Prostate gland (tissue), 2 donors: ENCODE data around the gene COL5A1.

ENCODE experiments used
- POLR2A ChIP-seq: fragments of 450-650 bp; IDR thresholded peaks from one replicate; pipeline ENCODE4 v1.6.1; 2016; ENCODE audit warnings: antibody characterized with exemption, mild to moderate bottlenecking
- POLR2AphosphoS5 ChIP-seq: sonication (generic); formaldehyde crosslinking; IDR thresholded peaks from one replicate; pipeline ENCODE4 v1.6.1; 2017; ENCODE audit warnings: antibody characterized with exemption
- TF ChIP-seq, protein P1 (sequence below), 4 experiments: fragments of 200-600 bp in 2 of 4; fragments of 450-650 bp in 2 of 4; sonication (generic) in 2 of 4; IDR thresholded peaks; 1 replicate in 3 of 4; 2 replicates in 1 of 4; pipeline ENCODE4 v1.5.1; 2016 to 2019; ENCODE audit warnings: antibody characterized with exemption in 4 of 4, mild to moderate bottlenecking in 2 of 4, moderate library complexity in 2 of 4

GRCh38 chr9:134814598-134815215 lies 173.1 kb downstream of the COL5A1 start:
- TF ChIP-seq POLR2A (no peak), POLR2AphosphoS5 (no peak)
- TF ChIP-seq, protein P1, sequence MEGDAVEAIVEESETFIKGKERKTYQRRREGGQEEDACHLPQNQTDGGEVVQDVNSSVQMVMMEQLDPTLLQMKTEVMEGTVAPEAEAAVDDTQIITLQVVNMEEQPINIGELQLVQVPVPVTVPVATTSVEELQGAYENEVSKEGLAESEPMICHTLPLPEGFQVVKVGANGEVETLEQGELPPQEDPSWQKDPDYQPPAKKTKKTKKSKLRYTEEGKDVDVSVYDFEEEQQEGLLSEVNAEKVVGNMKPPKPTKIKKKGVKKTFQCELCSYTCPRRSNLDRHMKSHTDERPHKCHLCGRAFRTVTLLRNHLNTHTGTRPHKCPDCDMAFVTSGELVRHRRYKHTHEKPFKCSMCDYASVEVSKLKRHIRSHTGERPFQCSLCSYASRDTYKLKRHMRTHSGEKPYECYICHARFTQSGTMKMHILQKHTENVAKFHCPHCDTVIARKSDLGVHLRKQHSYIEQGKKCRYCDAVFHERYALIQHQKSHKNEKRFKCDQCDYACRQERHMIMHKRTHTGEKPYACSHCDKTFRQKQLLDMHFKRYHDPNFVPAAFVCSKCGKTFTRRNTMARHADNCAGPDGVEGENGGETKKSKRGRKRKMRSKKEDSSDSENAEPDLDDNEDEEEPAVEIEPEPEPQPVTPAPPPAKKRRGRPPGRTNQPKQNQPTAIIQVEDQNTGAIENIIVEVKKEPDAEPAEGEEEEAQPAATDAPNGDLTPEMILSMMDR (IDR thresholded peaks at IDR 0.05): no peak
